ENCODE results near the gene ITCH.
"Not testable (repeated sequence)": the region's sequence is repeated elsewhere in the genome, so short reads cannot be mapped to it uniquely, and the experiment has no call there.

Gene ITCH

GRCh38 chr20:34472246-34472925 is 109.3 kb downstream of the ITCH start:
- no peak overlapping the region for H3K4me3 ChIP-seq (replicated peaks; ENCODE audit: low read depth, low read length)
- TF ChIP-seq, protein P1, sequence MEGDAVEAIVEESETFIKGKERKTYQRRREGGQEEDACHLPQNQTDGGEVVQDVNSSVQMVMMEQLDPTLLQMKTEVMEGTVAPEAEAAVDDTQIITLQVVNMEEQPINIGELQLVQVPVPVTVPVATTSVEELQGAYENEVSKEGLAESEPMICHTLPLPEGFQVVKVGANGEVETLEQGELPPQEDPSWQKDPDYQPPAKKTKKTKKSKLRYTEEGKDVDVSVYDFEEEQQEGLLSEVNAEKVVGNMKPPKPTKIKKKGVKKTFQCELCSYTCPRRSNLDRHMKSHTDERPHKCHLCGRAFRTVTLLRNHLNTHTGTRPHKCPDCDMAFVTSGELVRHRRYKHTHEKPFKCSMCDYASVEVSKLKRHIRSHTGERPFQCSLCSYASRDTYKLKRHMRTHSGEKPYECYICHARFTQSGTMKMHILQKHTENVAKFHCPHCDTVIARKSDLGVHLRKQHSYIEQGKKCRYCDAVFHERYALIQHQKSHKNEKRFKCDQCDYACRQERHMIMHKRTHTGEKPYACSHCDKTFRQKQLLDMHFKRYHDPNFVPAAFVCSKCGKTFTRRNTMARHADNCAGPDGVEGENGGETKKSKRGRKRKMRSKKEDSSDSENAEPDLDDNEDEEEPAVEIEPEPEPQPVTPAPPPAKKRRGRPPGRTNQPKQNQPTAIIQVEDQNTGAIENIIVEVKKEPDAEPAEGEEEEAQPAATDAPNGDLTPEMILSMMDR (IDR thresholded peaks at IDR 0.05; ENCODE audit: low read depth, low read length, missing control alignments): no peak
- peak; percentile 56 for DNase-seq (ENCODE audit: extremely low read depth, low read depth)

- TF ChIP-seq, protein P1 (IDR thresholded peaks at IDR 0.05; ENCODE audit: low read depth, low read length, missing control alignments): peak; percentile 54
- peak; percentile 25 for DNase-seq (ENCODE audit: extremely low read depth, low read depth)
- H3K4me3 ChIP-seq (replicated peaks; ENCODE audit: low read depth, low read length): no peak overlapping the region
Measured at GRCh38 chr20:34473262-34473883, 110.3 kb downstream of the ITCH start.

DNA sequence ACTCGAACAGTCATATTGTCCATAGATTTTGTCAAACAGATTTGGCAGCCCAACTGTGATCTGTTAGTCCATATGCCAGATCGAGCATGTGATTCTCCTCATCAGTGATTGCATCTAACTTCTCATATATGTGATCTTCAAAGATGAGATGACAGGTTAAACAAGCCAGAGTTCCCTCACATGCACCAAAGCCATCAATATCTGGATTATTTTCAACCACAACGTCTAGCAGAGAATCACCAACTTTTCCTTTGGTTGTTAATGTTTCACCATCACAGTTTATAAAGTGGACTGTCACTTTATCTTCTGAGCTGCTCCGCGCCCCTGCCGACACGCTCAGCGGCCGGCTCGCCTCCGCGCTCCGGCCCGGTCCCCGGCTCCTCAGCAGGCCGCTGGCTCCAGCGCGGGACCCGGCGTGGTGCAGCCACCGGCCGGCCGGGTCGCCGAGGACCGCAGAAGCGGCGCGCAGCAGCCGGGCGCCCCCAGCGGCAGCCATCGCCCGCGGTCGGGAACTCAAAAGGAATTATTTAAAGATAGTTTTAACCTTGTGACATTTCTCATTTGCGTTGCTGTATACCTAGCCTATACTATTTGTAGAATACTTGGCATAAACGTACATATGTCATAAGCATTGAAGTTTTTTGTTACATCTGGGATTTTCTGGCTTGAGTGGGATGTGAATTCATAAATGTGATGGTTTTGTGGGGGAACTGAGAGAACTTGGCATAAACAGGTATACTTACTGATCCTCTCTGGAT is 113.1 kb downstream of the ITCH start:
- H3K4me3 ChIP-seq (replicated peaks; ENCODE audit: low read depth, low read length): no peak overlapping the region
- no peak for DNase-seq (ENCODE audit: extremely low read depth, low read depth)
- TF ChIP-seq, protein P1 (IDR thresholded peaks at IDR 0.05; ENCODE audit: low read depth, low read length, missing control alignments): peak; percentile 32

- no peak overlapping the region for H3K4me3 ChIP-seq (replicated peaks; ENCODE audit: low read depth, low read length)
- DNase-seq (ENCODE audit: extremely low read depth, low read depth): no peak
- TF ChIP-seq, protein P1 (IDR thresholded peaks at IDR 0.05; ENCODE audit: low read depth, low read length, missing control alignments): no peak
Measured at GRCh38 chr20:34479627-34480026, 116.6 kb downstream of the ITCH start.

DNA sequence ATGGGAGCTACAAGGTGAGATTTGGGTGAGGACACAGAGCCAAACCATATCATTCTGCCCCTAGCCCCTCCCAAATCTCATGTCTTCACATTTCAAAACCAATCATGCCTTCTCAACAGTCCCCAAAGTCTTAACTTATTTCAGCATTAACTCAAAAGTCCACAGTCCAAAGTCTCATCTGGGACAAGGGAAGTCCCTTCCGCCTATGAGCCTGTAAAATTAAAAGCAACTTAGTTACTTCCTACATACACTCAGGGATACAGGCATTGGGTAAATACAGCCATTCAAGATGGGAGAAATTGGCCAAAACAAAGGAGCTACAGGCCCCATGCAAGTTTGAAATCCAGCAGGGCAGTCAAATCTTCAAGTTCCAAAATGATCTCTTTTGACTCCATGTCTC is 119.1 kb downstream of the ITCH start:
- not testable (repeated sequence) for DNase-seq (ENCODE audit: extremely low read depth, low read depth); H3K4me3 ChIP-seq (replicated peaks; ENCODE audit: low read depth, low read length)

DNA sequence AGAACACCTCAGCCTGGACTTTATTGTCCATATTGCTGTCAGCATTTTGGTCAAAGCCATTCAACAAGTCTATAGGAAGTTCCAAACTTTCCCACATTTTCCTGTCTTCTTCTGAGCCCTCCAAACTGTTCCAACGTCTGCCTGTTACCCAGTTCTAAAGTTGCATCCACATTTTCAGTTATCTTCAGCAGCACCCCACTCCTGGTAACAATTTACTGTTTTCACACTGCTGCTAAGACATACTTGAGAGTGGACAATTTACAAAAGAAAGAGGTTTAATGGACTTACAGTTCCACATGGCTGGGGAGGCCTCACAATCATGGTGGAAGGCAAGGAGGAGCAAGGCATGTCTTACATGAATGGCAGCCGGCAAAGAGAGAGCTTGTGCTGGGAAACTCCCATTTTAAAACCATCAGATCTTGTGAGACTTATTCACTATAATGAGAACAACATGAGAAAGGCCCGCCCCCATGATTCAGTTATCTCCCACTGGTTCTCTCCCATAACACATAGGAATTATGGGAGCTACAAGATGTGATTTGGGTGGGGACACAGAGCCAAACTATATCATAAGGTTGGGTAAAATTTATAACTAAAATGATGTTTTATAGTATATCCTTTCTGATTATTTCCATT is 120.6 kb downstream of the ITCH start:
- not testable (repeated sequence) for H3K4me3 ChIP-seq (replicated peaks; ENCODE audit: low read depth, low read length); DNase-seq (ENCODE audit: extremely low read depth, low read depth)

- no peak for DNase-seq (ENCODE audit: extremely low read depth, low read depth)
- TF ChIP-seq, protein P1 (IDR thresholded peaks at IDR 0.05; ENCODE audit: low read depth, low read length, missing control alignments): no peak
- H3K4me3 ChIP-seq (replicated peaks; ENCODE audit: low read depth, low read length): no peak overlapping the region
Measured at GRCh38 chr20:34485068-34485634, 122.1 kb downstream of the ITCH start.

Data from HFF-Myc (cell line).